C4-2B (cell line): Measurements from ENCODE around the gene DCK.
"Not testable (repeated sequence)": the region's sequence is repeated elsewhere in the genome, so short reads cannot be mapped to it uniquely, and the experiment has no call there.

Source experiments
- H3K27ac ChIP-seq: fragments of 450-650 bp; 2 replicates; pipeline ENCODE4 v1.5.1; 2017
- CTCF ChIP-seq: fragments of 450-650 bp; conservative IDR thresholded peaks from 2 replicates; pipeline ENCODE4 v1.5.1; 2017; ENCODE audit warnings: mild to moderate bottlenecking
- ZFX ChIP-seq: fragments of 450-650 bp; IDR thresholded peaks from 2 replicates; pipeline ENCODE4 v1.6.1; 2017

The DCK gene

GRCh38 chr4:70991596-70991995, 1.9 kb upstream of the DCK start:
- no peak for TF ChIP-seq CTCF
- no peak overlapping the region for H3K27ac ChIP-seq

GRCh38 chr4:70992391-70992881, 1.0 kb upstream of the DCK start:
- TF ChIP-seq ZFX (no peak), CTCF (no peak)
- peak overlapping the region; percentile 81; the same call in 1 of the 2 replicates for H3K27ac ChIP-seq

DNA sequence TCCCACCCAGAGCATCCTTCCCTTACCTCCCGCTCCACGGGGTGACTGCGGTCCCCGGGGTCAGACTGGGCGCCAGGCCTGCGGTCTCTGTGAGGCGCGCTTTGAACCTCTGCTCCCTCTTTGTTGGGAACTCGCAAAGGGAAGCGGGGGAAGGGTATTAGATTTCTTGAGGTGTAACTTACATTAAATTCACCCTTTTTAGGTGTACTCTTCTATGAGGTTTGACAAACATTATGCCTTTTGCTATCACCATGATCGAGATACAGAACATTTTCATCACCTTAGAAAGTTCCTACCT, 569 bp downstream of the DCK start:
- TF ChIP-seq ZFX, result no peak
- TF ChIP-seq CTCF, result no peak
- H3K27ac ChIP-seq, result peak overlapping the region; percentile 81

DNA sequence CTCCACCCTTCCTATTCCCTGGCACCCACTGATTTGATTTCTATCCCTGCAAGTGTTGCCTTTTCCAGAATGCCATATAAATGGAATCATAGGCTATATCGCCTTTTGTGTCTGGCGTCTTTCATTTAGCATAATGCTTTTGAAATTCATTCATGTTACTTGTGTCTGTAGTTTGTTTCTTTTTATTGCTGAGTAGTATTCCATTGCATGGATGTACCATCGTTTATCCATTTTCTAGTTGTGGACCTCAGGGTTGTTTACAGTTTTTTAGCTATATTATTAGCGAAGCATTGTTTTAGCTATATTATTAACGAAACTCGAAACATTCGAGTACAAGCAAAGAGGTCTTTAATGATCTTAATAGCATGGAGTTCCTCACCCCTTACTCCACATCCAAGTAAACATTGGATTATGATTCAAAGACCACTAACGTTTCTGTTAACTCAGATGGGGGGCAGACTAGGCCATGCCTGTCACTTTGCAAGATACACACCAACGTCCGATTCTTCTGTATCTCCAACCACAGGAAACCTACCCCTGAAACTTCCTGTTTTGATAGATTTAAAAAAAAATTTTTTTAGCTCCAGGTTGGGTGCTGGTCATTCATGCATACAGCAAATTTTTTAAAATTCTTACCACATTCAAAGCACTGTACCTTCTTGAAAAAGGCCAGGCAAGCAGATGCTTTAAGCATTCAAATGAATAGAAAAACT, 1.1 kb downstream of the DCK start:
- peak overlapping the region; percentile 81 for H3K27ac ChIP-seq
- TF ChIP-seq ZFX (no peak), CTCF (no peak)

DNA sequence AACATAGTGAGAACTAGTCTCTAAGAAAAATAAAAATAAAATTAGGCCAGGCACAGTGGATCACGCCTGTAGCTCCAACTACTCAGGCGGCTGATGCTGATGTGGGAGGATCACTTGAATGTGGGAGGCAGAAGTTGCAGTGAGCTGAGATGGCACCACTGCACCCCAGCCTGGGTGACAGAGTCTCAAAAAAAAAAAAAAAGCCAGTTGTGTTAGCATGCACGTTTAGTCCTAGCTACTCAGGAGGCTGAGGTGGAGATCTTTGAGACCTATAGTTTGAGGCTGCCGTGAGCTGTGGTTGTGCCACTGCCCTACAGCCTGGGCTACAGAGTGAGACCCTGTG, 2.5 kb downstream of the DCK start:
- H3K27ac ChIP-seq, result no peak overlapping the region
- no peak for TF ChIP-seq CTCF
- TF ChIP-seq ZFX, result no peak

DNA sequence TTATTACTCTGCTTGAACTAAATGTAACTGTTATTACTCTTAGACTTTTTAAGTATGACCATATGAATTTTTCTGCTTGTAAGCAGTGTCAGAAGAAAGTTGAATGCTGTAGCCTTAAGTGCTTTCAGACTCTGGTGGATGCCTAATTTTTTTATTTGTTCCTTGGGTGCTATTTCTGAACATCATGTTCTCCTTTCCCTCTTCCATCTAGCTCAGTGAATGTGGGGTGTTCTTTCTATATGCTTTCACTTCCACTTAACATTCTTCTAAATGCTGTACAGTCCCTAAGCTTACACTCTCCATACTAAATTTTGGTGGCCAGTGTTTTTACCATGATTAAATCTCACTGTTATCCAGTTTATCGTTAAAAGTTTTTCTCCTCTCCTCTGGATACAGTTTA, 3.6 kb downstream of the DCK start:
- no peak overlapping the region for H3K27ac ChIP-seq
- no peak for TF ChIP-seq ZFX
- TF ChIP-seq CTCF, result no peak

GRCh38 chr4:70997546-70997945, 4.1 kb downstream of the DCK start:
- TF ChIP-seq CTCF, result no peak
- TF ChIP-seq ZFX, result no peak
- no peak overlapping the region for H3K27ac ChIP-seq

GRCh38 chr4:70999639-71000038, 6.2 kb downstream of the DCK start:
- not testable (repeated sequence) for H3K27ac ChIP-seq

DNA sequence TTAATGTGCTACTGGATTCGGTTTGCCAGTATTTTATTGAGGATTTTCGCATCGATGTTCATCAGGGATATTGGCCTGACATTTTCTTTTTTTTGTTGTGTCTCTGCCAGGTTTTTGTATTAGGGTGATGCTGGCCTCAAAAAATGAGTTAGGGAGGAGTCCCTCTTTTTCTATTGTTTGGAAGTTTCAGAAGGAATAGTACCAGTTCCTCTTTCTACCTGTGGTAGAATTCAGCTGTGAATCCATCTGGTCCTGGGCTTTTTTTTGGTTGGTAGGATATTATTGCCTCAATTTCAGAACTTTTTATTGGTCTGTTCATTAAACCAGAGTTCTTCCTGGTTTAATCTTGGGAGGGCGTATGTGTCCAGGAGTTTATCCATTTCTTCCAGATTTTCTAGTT, 7.9 kb downstream of the DCK start:
- not testable (repeated sequence) for H3K27ac ChIP-seq
